GM12864 (cell line): Measurements from ENCODE around the gene TNFRSF11A.

ENCODE experiments used
- DNase-seq: peaks from one replicate; pipeline ENCODE4 v3.0.0-alpha.2; 2011; ENCODE audit warnings: low read depth
- H3K4me3 ChIP-seq: 2 replicates; pipeline ENCODE4 v1.5.1; 2011; ENCODE audit warnings: mild to moderate bottlenecking, low read depth, low read length, control low read depth
- CTCF ChIP-seq: IDR thresholded peaks from 2 replicates; pipeline ENCODE4 v1.5.1; 2011; ENCODE audit warnings: low read depth, mild to moderate bottlenecking, moderate library complexity, low read length, control low read depth, inconsistent platforms; ENCODE audit errors: missing control alignments

TNFRSF11A gene

GRCh38 chr18:62335494-62335893 is 10.4 kb downstream of the TNFRSF11A start:
- H3K4me3 ChIP-seq = no peak overlapping the region
- no peak for TF ChIP-seq CTCF
- DNase-seq = no peak

- no peak overlapping the region for H3K4me3 ChIP-seq
- DNase-seq = no peak
- TF ChIP-seq CTCF = no peak
Observed at GRCh38 chr18:62336618-62337017, 11.5 kb downstream of the TNFRSF11A start.

GRCh38 chr18:62337336-62337735 is 12.2 kb downstream of the TNFRSF11A start:
- DNase-seq = no peak
- H3K4me3 ChIP-seq = no peak overlapping the region
- TF ChIP-seq CTCF = no peak

GRCh38 chr18:62338446-62339105 is 13.5 kb downstream of the TNFRSF11A start:
- no peak for TF ChIP-seq CTCF
- DNase-seq = no peak
- H3K4me3 ChIP-seq = no peak overlapping the region

- H3K4me3 ChIP-seq = no peak overlapping the region
- no peak for DNase-seq
- TF ChIP-seq CTCF = no peak
Observed at GRCh38 chr18:62339106-62339988, 14.2 kb downstream of the TNFRSF11A start.

- no peak overlapping the region for H3K4me3 ChIP-seq
- no peak for TF ChIP-seq CTCF
- no peak for DNase-seq
Observed at GRCh38 chr18:62340996-62341395, 15.9 kb downstream of the TNFRSF11A start.
